Measurements from ENCODE around the gene CEP120. TPM values are rescaled to one million over a fixed set of nuclear protein-coding genes. Genes with fewer than 3 reads are reported as not detected.

The CEP120 gene
- total RNA-seq, 1 donor from 2014 or later: 14.4 TPM

GRCh38 chr5:123449424-123449974 lies 26.3 kb upstream of the CEP120 start:
- H3K4me3 ChIP-seq (ENCODE audit: low read depth, low read length): no peak overlapping the region
- no peak for TF ChIP-seq CTCF (conservative IDR thresholded peaks at IDR 0.05; ENCODE audit: low read depth, low read length)
- no peak for DNase-seq (ENCODE audit: low read depth)

- H3K4me3 ChIP-seq (ENCODE audit: low read depth, low read length): no peak overlapping the region
- no peak for TF ChIP-seq CTCF (conservative IDR thresholded peaks at IDR 0.05; ENCODE audit: low read depth, low read length)
- DNase-seq (ENCODE audit: low read depth): no peak
Measured at GRCh38 chr5:123448743-123449142, 25.5 kb upstream of the CEP120 start.

GRCh38 chr5:123448017-123448617 lies 24.9 kb upstream of the CEP120 start:
- DNase-seq (ENCODE audit: low read depth): no peak
- no peak overlapping the region for H3K4me3 ChIP-seq (ENCODE audit: low read depth, low read length)
- no peak for TF ChIP-seq CTCF (conservative IDR thresholded peaks at IDR 0.05; ENCODE audit: low read depth, low read length)

- no peak for DNase-seq (ENCODE audit: low read depth)
- no peak overlapping the region for H3K4me3 ChIP-seq (ENCODE audit: low read depth, low read length)
- no peak for TF ChIP-seq CTCF (conservative IDR thresholded peaks at IDR 0.05; ENCODE audit: low read depth, low read length)
Measured at GRCh38 chr5:123444016-123444415, 20.8 kb upstream of the CEP120 start.

- no peak for DNase-seq (ENCODE audit: low read depth)
- TF ChIP-seq CTCF (conservative IDR thresholded peaks at IDR 0.05; ENCODE audit: low read depth, low read length): no peak
- H3K4me3 ChIP-seq (ENCODE audit: low read depth, low read length): no peak overlapping the region
Measured at GRCh38 chr5:123441408-123441807, 18.2 kb upstream of the CEP120 start.

- TF ChIP-seq CTCF (conservative IDR thresholded peaks at IDR 0.05; ENCODE audit: low read depth, low read length): no peak
- no peak overlapping the region for H3K4me3 ChIP-seq (ENCODE audit: low read depth, low read length)
- no peak for DNase-seq (ENCODE audit: low read depth)
Measured at GRCh38 chr5:123440456-123441181, 17.4 kb upstream of the CEP120 start.
